Mammary epithelial cell (primary cell): Measurements from ENCODE around the gene ZNF784.

Source experiments
- EZH2 ChIP-seq: IDR thresholded peaks from 2 replicates; pipeline ENCODE4 v1.6.1; 2012; ENCODE audit warnings: low read length, inconsistent platforms, borderline replicate concordance
- TF ChIP-seq, protein P1 (sequence below), 2 donors: IDR thresholded peaks in 1 of 2; conservative IDR thresholded peaks in 1 of 2; 2 replicates each; pipeline ENCODE4 v1.5.1; 2011 to 2012; ENCODE audit warnings: inconsistent platforms in 2 of 2, low read length in 2 of 2, mild to moderate bottlenecking in 2 of 2, control low read depth in 1 of 2, low read depth in 1 of 2; ENCODE audit not compliant: insufficient read depth in 1 of 2; ENCODE audit errors: extremely low read depth in 1 of 2

DNA sequence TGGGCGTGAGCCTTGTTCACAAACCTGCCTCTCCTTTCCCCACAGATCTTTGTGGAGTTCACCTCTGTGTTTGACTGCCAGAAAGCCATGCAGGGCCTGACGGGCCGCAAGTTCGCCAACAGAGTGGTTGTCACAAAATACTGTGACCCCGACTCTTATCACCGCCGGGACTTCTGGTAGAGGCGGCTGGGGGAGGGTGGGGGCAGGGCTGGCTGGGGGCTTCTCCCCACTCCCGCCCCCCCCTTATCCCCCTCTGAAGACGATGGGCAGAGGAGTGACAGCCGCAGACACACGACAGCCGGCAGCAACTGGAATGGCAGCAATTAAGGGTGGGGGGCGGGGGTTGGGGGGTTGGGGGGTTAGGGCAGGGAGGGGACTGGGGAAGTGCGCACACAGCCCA, 49.5 kb upstream of the ZNF784 start:
- TF ChIP-seq, protein P1, sequence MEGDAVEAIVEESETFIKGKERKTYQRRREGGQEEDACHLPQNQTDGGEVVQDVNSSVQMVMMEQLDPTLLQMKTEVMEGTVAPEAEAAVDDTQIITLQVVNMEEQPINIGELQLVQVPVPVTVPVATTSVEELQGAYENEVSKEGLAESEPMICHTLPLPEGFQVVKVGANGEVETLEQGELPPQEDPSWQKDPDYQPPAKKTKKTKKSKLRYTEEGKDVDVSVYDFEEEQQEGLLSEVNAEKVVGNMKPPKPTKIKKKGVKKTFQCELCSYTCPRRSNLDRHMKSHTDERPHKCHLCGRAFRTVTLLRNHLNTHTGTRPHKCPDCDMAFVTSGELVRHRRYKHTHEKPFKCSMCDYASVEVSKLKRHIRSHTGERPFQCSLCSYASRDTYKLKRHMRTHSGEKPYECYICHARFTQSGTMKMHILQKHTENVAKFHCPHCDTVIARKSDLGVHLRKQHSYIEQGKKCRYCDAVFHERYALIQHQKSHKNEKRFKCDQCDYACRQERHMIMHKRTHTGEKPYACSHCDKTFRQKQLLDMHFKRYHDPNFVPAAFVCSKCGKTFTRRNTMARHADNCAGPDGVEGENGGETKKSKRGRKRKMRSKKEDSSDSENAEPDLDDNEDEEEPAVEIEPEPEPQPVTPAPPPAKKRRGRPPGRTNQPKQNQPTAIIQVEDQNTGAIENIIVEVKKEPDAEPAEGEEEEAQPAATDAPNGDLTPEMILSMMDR (conservative IDR thresholded peaks at IDR 0.05 in 1 of 2, IDR thresholded peaks at IDR 0.05 in 1 of 2; ENCODE audit: extremely low read depth in 1 of 2, insufficient read depth in 1 of 2, low read depth in 1 of 2, low read length in 2 of 2): no peak
- no peak for TF ChIP-seq EZH2
